ENCODE measurements around the gene TAF11L14. TPM values are rescaled to one million over a fixed set of nuclear protein-coding genes. Genes with fewer than 3 reads are reported as not detected.
"Not testable (repeated sequence)": the region's sequence is repeated elsewhere in the genome, so short reads cannot be mapped to it uniquely, and the experiment has no call there.

TAF11L14 gene
- not detected for total RNA-seq

- CTCF ChIA-PET, result no interaction called here
- POLR2A ChIA-PET, result no interaction called here
These were observed at the start of gene TAF11L14 for GRCh38 chr5:17634160-17634559. TAF11L14 (plus strand) TSS chr5:17634460.

GRCh38 chr5:17585658-17586057, 48.6 kb upstream of the TAF11L14 start, which contains the start of gene TAF11L7:
TAF11L7 (minus strand) TSS chr5:17585758.
- CTCF ChIA-PET, POLR2A ChIA-PET: not testable (repeated sequence)

GRCh38 chr5:17590860-17591259, 43.4 kb upstream of the TAF11L14 start, which contains the start of gene TAF11L8:
TAF11L8 (minus strand) TSS chr5:17590960.
- CTCF ChIA-PET, POLR2A ChIA-PET: not testable (repeated sequence)

GRCh38 chr5:17594255-17594654, 40.0 kb upstream of the TAF11L14 start, which contains the start of gene TAF11L9:
TAF11L9 (minus strand) TSS chr5:17594394.
- CTCF ChIA-PET, POLR2A ChIA-PET: not testable (repeated sequence)

- POLR2A ChIA-PET, result not testable (repeated sequence)
These were observed 36.5 kb upstream of the TAF11L14 start, which contains the start of gene TAF11L10 for GRCh38 chr5:17597728-17598127. TAF11L10 (minus strand) TSS chr5:17597828.

GRCh38 chr5:17603880-17604279, 30.4 kb upstream of the TAF11L14 start, which contains the start of gene TAF11L11:
TAF11L11 (plus strand) TSS chr5:17604183.
- CTCF ChIA-PET, POLR2A ChIA-PET: not testable (repeated sequence)

More at GRCh38 chr5:17597728-17598127, 36.5 kb upstream of the TAF11L14 start, which contains the start of gene TAF11L10:
- CTCF ChIA-PET, result not testable (repeated sequence)

- POLR2A ChIA-PET, result no interaction called here
These were observed 29.3 kb upstream of the TAF11L14 start for GRCh38 chr5:17604951-17605350.

GRCh38 chr5:17607461-17607860, 26.8 kb upstream of the TAF11L14 start:
- POLR2A ChIA-PET, CTCF ChIA-PET: not testable (repeated sequence)

More at GRCh38 chr5:17604951-17605350, 29.3 kb upstream of the TAF11L14 start:
- CTCF ChIA-PET, result no interaction called here

GRCh38 chr5:17610092-17610491, 24.2 kb upstream of the TAF11L14 start, which contains the start of gene TAF11L12:
TAF11L12 (plus strand) TSS chr5:17610392.
- CTCF ChIA-PET, POLR2A ChIA-PET: not testable (repeated sequence)

GRCh38 chr5:17614872-17615605, 19.2 kb upstream of the TAF11L14 start:
- ChIA-PET CTCF (no interaction called here), POLR2A (no interaction called here)

- POLR2A ChIA-PET, result no interaction called here
These were observed 14.9 kb upstream of the TAF11L14 start for GRCh38 chr5:17619354-17619753.

GRCh38 chr5:17620627-17621026, 13.6 kb upstream of the TAF11L14 start:
- ChIA-PET POLR2A (no interaction called here), CTCF (no interaction called here)

More at GRCh38 chr5:17619354-17619753, 14.9 kb upstream of the TAF11L14 start:
- CTCF ChIA-PET, result no interaction called here

- POLR2A ChIA-PET, result no interaction called here
These were observed 8.6 kb upstream of the TAF11L14 start for GRCh38 chr5:17625686-17626085.

GRCh38 chr5:17631788-17632187, 2.5 kb upstream of the TAF11L14 start, which contains the start of gene TAF11L13:
TAF11L13 (plus strand) TSS chr5:17632088.
- CTCF ChIA-PET, POLR2A ChIA-PET: not testable (repeated sequence)

More at GRCh38 chr5:17625686-17626085, 8.6 kb upstream of the TAF11L14 start:
- CTCF ChIA-PET, result no interaction called here

- POLR2A ChIA-PET, CTCF ChIA-PET: not testable (repeated sequence)
These were observed 15.0 kb downstream of the TAF11L14 start for GRCh38 chr5:17649232-17649631.

- CTCF ChIA-PET, POLR2A ChIA-PET: not testable (repeated sequence)
These were observed 21.0 kb downstream of the TAF11L14 start for GRCh38 chr5:17655201-17655759.

- ChIA-PET POLR2A (no interaction called here), CTCF (no interaction called here)
These were observed 21.7 kb downstream of the TAF11L14 start for GRCh38 chr5:17655921-17656320.

GRCh38 chr5:17663182-17663581, 28.9 kb downstream of the TAF11L14 start:
- POLR2A ChIA-PET, result no interaction called here
- CTCF ChIA-PET, result no interaction called here

GRCh38 chr5:17665836-17666235, 31.6 kb downstream of the TAF11L14 start:
- CTCF ChIA-PET, result no interaction called here
- POLR2A ChIA-PET, result no interaction called here

GRCh38 chr5:17666726-17667235, 32.5 kb downstream of the TAF11L14 start:
- ChIA-PET CTCF (no interaction called here), POLR2A (no interaction called here)

GRCh38 chr5:17670353-17670752, 36.1 kb downstream of the TAF11L14 start:
- ChIA-PET POLR2A (no interaction called here), CTCF (no interaction called here)

Measured in activated CD8-positive, alpha-beta memory T cell treated with anti-CD3 and anti-CD28 coated beads for 36 hours (primary cell).